ENCODE results near the gene PIK3C2B. TPM values are rescaled to one million over a fixed set of nuclear protein-coding genes. Genes with fewer than 3 reads are reported as not detected.
A peak's percentile ranks its signal among the peaks of the same experiment; 100 is the strongest.

PIK3C2B gene, protein sequence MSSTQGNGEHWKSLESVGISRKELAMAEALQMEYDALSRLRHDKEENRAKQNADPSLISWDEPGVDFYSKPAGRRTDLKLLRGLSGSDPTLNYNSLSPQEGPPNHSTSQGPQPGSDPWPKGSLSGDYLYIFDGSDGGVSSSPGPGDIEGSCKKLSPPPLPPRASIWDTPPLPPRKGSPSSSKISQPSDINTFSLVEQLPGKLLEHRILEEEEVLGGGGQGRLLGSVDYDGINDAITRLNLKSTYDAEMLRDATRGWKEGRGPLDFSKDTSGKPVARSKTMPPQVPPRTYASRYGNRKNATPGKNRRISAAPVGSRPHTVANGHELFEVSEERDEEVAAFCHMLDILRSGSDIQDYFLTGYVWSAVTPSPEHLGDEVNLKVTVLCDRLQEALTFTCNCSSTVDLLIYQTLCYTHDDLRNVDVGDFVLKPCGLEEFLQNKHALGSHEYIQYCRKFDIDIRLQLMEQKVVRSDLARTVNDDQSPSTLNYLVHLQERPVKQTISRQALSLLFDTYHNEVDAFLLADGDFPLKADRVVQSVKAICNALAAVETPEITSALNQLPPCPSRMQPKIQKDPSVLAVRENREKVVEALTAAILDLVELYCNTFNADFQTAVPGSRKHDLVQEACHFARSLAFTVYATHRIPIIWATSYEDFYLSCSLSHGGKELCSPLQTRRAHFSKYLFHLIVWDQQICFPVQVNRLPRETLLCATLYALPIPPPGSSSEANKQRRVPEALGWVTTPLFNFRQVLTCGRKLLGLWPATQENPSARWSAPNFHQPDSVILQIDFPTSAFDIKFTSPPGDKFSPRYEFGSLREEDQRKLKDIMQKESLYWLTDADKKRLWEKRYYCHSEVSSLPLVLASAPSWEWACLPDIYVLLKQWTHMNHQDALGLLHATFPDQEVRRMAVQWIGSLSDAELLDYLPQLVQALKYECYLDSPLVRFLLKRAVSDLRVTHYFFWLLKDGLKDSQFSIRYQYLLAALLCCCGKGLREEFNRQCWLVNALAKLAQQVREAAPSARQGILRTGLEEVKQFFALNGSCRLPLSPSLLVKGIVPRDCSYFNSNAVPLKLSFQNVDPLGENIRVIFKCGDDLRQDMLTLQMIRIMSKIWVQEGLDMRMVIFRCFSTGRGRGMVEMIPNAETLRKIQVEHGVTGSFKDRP (N-terminal part only)
- total RNA-seq (2021; ENCODE audit: unreplicated experiment) (19.1 TPM), Bru-seq, nascent RNA (percentile 56 among the genes with signal in this experiment), BruChase-seq, experiment 1, labeled RNA remaining after a 2-hour chase (percentile 57 among the genes with signal in this experiment), BruChase-seq, experiment 2, labeled RNA remaining after a 6-hour chase (percentile 63 among the genes with signal in this experiment)
- 12.8 TPM for polyA plus RNA-seq (2012; ENCODE audit: insufficient read length)
- long read RNA-seq, partial matches to known transcripts = 1 of 13 reads
- long read RNA-seq, other reads (novel, unspliced or antisense) = 12 of 13 reads

DNA sequence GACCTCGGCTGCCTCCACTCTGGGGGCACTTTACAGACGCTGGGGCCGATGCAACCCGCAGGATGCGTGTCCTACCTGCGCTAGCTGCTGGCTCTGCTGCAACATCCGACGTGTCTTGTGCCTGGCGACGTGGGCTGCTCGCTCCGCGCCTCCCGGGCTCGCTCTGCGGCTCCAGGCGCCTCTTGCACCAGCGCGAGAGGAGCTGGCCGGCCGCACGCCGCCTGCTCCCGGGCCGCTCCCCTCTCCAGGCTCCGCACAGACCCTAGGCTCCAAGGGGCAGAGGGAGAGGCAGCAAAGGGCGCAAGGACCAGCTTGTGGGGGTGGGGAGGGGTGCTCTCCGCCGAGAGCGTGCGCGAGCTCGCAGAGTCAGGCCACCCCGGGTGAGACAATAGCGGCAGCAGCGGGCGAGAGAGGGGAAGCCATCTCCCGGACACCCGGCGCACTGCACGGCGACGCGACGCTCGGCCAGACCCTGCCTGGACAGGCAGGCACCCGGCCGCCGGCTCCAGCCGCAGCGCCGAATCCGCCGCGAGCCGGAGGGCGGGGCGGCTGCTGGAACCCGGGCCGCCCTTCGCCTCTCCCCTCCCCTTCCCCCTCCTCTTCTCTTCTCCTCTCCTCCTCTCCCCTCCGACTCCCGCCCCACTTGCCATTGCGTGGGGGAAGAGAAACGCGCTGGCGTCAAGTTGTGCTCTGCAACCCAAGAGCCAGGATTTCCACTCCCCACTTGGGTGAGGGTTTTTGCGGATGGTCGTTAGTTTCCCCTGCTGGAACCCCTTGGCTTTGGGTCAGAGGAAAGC, at the start of gene PIK3C2B:
TSS of gene PIK3C2B (minus strand) at position 525 of the 797 bp plus-strand sequence. CDS start 25,003 bp downstream, outside the sequence.
- H3K4me3 ChIP-seq (ENCODE audit: low read depth in 2 of 2, low read length in 2 of 2) = peak within 1 kb of the TSS; percentile 80 to 91
- intact Hi-C loops (cut with micrococcal nuclease; ENCODE audit: unreplicated experiment) = no loop called here
- H3K4me1 ChIP-seq (ENCODE audit: control insufficient read depth, insufficient read depth, low read length) = peaks cover 19% of the 10 kb centered on the region
- no peaks in the 10 kb centered on the region; the same call in 1 of the 2 replicates for H3K36me3 ChIP-seq (ENCODE audit: control insufficient read depth, insufficient read depth, low read length)
- no peak for DNase-seq (ENCODE audit: low read depth, low spot score)
- no peaks in the 10 kb centered on the region for H3K27me3 ChIP-seq (ENCODE audit: control insufficient read depth, insufficient read depth, low read length)
- H3K9me3 ChIP-seq (ENCODE audit: control insufficient read depth, insufficient read depth, low read depth, low read length) = no peaks in the 10 kb centered on the region
- no TSS peak for BruUV-seq (replicated peaks)
- in situ Hi-C loops (cut with HindIII; ENCODE audit: low pct_unique_long_range_greater_than_20kb, low sequenced_read_pairs) = no loop called here
- TF ChIP-seq SIN3A (IDR thresholded peaks at IDR 0.05; ENCODE audit: borderline replicate concordance, insufficient read depth, low read depth, low read length) (0 out of 2 replicates have a peak, but pooled peaks have one; percentile 39), TCF7L2 (IDR thresholded peaks at IDR 0.05; ENCODE audit: low read depth, low read length) (no peak), POLR2AphosphoS5 (IDR thresholded peaks at IDR 0.05; ENCODE audit: low read depth, low read length) (peak; percentile 30; the same call in 1 of the 2 replicates)
- TF ChIP-seq, protein P1, sequence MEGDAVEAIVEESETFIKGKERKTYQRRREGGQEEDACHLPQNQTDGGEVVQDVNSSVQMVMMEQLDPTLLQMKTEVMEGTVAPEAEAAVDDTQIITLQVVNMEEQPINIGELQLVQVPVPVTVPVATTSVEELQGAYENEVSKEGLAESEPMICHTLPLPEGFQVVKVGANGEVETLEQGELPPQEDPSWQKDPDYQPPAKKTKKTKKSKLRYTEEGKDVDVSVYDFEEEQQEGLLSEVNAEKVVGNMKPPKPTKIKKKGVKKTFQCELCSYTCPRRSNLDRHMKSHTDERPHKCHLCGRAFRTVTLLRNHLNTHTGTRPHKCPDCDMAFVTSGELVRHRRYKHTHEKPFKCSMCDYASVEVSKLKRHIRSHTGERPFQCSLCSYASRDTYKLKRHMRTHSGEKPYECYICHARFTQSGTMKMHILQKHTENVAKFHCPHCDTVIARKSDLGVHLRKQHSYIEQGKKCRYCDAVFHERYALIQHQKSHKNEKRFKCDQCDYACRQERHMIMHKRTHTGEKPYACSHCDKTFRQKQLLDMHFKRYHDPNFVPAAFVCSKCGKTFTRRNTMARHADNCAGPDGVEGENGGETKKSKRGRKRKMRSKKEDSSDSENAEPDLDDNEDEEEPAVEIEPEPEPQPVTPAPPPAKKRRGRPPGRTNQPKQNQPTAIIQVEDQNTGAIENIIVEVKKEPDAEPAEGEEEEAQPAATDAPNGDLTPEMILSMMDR (IDR thresholded peaks at IDR 0.05) = peak; percentile 69
- TF ChIP-seq, protein P2, sequence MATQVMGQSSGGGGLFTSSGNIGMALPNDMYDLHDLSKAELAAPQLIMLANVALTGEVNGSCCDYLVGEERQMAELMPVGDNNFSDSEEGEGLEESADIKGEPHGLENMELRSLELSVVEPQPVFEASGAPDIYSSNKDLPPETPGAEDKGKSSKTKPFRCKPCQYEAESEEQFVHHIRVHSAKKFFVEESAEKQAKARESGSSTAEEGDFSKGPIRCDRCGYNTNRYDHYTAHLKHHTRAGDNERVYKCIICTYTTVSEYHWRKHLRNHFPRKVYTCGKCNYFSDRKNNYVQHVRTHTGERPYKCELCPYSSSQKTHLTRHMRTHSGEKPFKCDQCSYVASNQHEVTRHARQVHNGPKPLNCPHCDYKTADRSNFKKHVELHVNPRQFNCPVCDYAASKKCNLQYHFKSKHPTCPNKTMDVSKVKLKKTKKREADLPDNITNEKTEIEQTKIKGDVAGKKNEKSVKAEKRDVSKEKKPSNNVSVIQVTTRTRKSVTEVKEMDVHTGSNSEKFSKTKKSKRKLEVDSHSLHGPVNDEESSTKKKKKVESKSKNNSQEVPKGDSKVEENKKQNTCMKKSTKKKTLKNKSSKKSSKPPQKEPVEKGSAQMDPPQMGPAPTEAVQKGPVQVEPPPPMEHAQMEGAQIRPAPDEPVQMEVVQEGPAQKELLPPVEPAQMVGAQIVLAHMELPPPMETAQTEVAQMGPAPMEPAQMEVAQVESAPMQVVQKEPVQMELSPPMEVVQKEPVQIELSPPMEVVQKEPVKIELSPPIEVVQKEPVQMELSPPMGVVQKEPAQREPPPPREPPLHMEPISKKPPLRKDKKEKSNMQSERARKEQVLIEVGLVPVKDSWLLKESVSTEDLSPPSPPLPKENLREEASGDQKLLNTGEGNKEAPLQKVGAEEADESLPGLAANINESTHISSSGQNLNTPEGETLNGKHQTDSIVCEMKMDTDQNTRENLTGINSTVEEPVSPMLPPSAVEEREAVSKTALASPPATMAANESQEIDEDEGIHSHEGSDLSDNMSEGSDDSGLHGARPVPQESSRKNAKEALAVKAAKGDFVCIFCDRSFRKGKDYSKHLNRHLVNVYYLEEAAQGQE (IDR thresholded peaks at IDR 0.05; ENCODE audit: insufficient read depth in 1 of 2, low read depth in 2 of 2, low read length in 1 of 2) = no peak
- H3K27ac ChIP-seq (ENCODE audit: low read length) = peak within 1 kb of the TSS; percentile 83
- POLR2A ChIA-PET = interaction anchor here (0.5 to 0.7 kb wide), 3 partner anchors 12 to 82 kb away, joined by 3 to 5 read pairs (median 3); no protein-coding TSS in a partner anchor
- CTCF ChIA-PET = interaction anchor here (0.6 to 1.9 kb wide), 4 partner anchors 9 to 96 kb away, joined by 3 to 15 read pairs (median 4); no protein-coding TSS in a partner anchor
- peak; percentile 97 for ATAC-seq
